Mesenchymal stem cell (in vitro differentiated cells and primary cell): ENCODE measurements around the gene TBC1D8.

ENCODE experiments used
- DNase-seq: peaks from one replicate; pipeline ENCODE4 v3.0.0-alpha.2; 2013
- H2AFZ ChIP-seq: one replicate; pipeline ENCODE4 v1.6.1; 2013; ENCODE audit warnings: low read depth, mild to moderate bottlenecking, control low read depth, inconsistent platforms, low read length, moderate library complexity
- H2AK5ac ChIP-seq: 2 replicates; pipeline ENCODE4 v1.6.1; 2013; ENCODE audit warnings: low read length, moderate library complexity, mild to moderate bottlenecking, inconsistent platforms; ENCODE audit not compliant: severe bottlenecking
- H2BK120ac ChIP-seq: one replicate; pipeline ENCODE4 v1.6.1; 2013; ENCODE audit warnings: low read depth, mild to moderate bottlenecking, inconsistent platforms, low read length, moderate library complexity
- H2BK12ac ChIP-seq, 2 experiments: one replicate each; pipeline ENCODE4 v1.6.1; 2013; ENCODE audit warnings: inconsistent platforms in 2 of 2, low read length in 2 of 2, mild to moderate bottlenecking in 2 of 2, moderate library complexity in 2 of 2, control low read depth in 1 of 2
- H2BK15ac ChIP-seq: one replicate; pipeline ENCODE4 v1.6.1; 2013; ENCODE audit warnings: mild to moderate bottlenecking, low read depth, inconsistent platforms; ENCODE audit not compliant: poor library complexity, severe bottlenecking
- H2BK5ac ChIP-seq: 2 replicates; pipeline ENCODE4 v1.6.1; 2013; ENCODE audit warnings: low read depth, mild to moderate bottlenecking, low read length, control low read depth, inconsistent platforms; ENCODE audit not compliant: poor library complexity, severe bottlenecking
- H3K14ac ChIP-seq, 2 experiments: one replicate each; pipeline ENCODE4 v1.6.1; 2013; ENCODE audit warnings: inconsistent platforms in 2 of 2, low read length in 2 of 2, control low read depth in 1 of 2, mild to moderate bottlenecking in 1 of 2, moderate library complexity in 1 of 2
- H3K18ac ChIP-seq, 2 experiments: one replicate each; pipeline ENCODE4 v1.6.1; 2013; ENCODE audit warnings: inconsistent platforms in 2 of 2, low read length in 2 of 2, control low read depth in 1 of 2, low read depth in 1 of 2, mild to moderate bottlenecking in 1 of 2
- H3K23ac ChIP-seq, 2 experiments: one replicate each; pipeline ENCODE4 v1.6.1; 2013; ENCODE audit warnings: inconsistent platforms in 2 of 2, low read length in 2 of 2, mild to moderate bottlenecking in 2 of 2, moderate library complexity in 2 of 2, control low read depth in 1 of 2
- H3K27ac ChIP-seq: 2 replicates; pipeline ENCODE4 v1.5.1; 2013; ENCODE audit warnings: mild to moderate bottlenecking, moderate library complexity, low read length, control low read depth, inconsistent platforms; ENCODE audit not compliant: poor library complexity, severe bottlenecking
- H3K27me3 ChIP-seq, 2 experiments: 2 replicates each; pipeline versions ENCODE4 v1.6.1 to v1.7.0; 2013; ENCODE audit warnings: low read length in 2 of 2, mild to moderate bottlenecking in 2 of 2, moderate library complexity in 2 of 2, control low read depth in 1 of 2, inconsistent platforms in 1 of 2; ENCODE audit not compliant: control insufficient read depth in 1 of 2, insufficient read depth in 1 of 2
- H3K36me3 ChIP-seq, 2 experiments: 2 replicates each; pipeline versions ENCODE4 v1.6.1 to v1.7.0; 2013; ENCODE audit warnings: low read length in 2 of 2, control low read depth in 1 of 2, inconsistent platforms in 1 of 2, low read depth in 1 of 2, mild to moderate bottlenecking in 1 of 2; ENCODE audit not compliant: insufficient read depth in 2 of 2, control insufficient read depth in 1 of 2
- H3K4ac ChIP-seq, 2 experiments: one replicate each; pipeline ENCODE4 v1.6.1; 2013; ENCODE audit warnings: inconsistent platforms in 2 of 2, low read length in 2 of 2, mild to moderate bottlenecking in 2 of 2, moderate library complexity in 2 of 2, control low read depth in 1 of 2, low read depth in 1 of 2
- H3K4me1 ChIP-seq: 2 replicates; pipeline ENCODE4 v1.6.1; 2013; ENCODE audit warnings: low read depth, low read length, control low read depth; ENCODE audit not compliant: control insufficient read depth, insufficient read depth
- H3K4me2 ChIP-seq: 2 replicates; pipeline ENCODE4 v1.6.1; 2013; ENCODE audit warnings: low read length, mild to moderate bottlenecking, inconsistent platforms; ENCODE audit not compliant: poor library complexity, severe bottlenecking
- H3K4me3 ChIP-seq, 2 experiments: 2 replicates each; pipeline versions ENCODE4 v1.5.1 to v1.7.0; 2013; ENCODE audit warnings: low read length in 2 of 2, mild to moderate bottlenecking in 2 of 2, control low read depth in 1 of 2, low read depth in 1 of 2; ENCODE audit not compliant: insufficient read depth in 1 of 2
- H3K79me1 ChIP-seq: replicated peaks from 2 replicates; pipeline ENCODE4 v1.6.1; 2013; ENCODE audit warnings: mild to moderate bottlenecking, control low read depth, low read length, inconsistent platforms; ENCODE audit not compliant: poor library complexity, severe bottlenecking
- H3K9ac ChIP-seq: 2 replicates; pipeline ENCODE4 v1.7.0; 2013; ENCODE audit warnings: mild to moderate bottlenecking, low read length, moderate library complexity
- H3K9me3 ChIP-seq: 2 replicates; pipeline ENCODE4 v1.7.0; 2013; ENCODE audit warnings: mild to moderate bottlenecking, low read length; ENCODE audit not compliant: control insufficient read depth
- H4K8ac ChIP-seq: one replicate; pipeline ENCODE4 v1.6.1; 2013; ENCODE audit warnings: inconsistent platforms, mild to moderate bottlenecking, low read length, moderate library complexity
- H4K91ac ChIP-seq: one replicate; pipeline ENCODE4 v1.6.1; 2013; ENCODE audit warnings: mild to moderate bottlenecking, low read length, inconsistent platforms
- WGBS: methylation state at CpG from one replicate; pipeline ENCODE4 v1.1.7; 2013; ENCODE audit warnings: mixed read lengths; 5-methylcytosine and 5-hydroxymethylcytosine counted together

Gene TBC1D8

GRCh38 chr2:101027852-101028251 is 123.3 kb downstream of the TBC1D8 start:
- no peak for DNase-seq
- Histone ChIP-seq H3K4ac (no peak overlapping the region), H3K4me2 (no peak overlapping the region), H3K18ac (no peak overlapping the region), H3K4me3 (no peak overlapping the region), H4K8ac (no peak overlapping the region), H3K4me1 (peaks cover 2% of the 10 kb centered on the region), H3K27me3 (no peaks in the 10 kb centered on the region), H3K9me3 (no peaks in the 10 kb centered on the region), H3K14ac (no peak overlapping the region), H2BK5ac (no peak overlapping the region), H2AFZ (no peak overlapping the region), H2BK120ac (no peak overlapping the region), H3K36me3 (peaks cover 13 to 77% of the 10 kb centered on the region in 2 experiments), H2AK5ac (no peak overlapping the region), H4K91ac (no peak overlapping the region), H2BK12ac (no peak overlapping the region), H3K23ac (no peak overlapping the region), H3K27ac (no peak overlapping the region), H3K9ac (no peak overlapping the region), H2BK15ac (no peak overlapping the region), H3K79me1 (no peaks in the 10 kb centered on the region)
- 98% methylated on average over 8 of the region's 8 CpGs for WGBS

- H4K8ac ChIP-seq: peak overlapping the region; percentile 9
- H4K91ac ChIP-seq: no peak overlapping the region
- no peak overlapping the region for H3K9ac ChIP-seq
- H3K27ac ChIP-seq: no peak overlapping the region
- H2AK5ac ChIP-seq: no peak overlapping the region
- no peaks in the 10 kb centered on the region for H3K79me1 ChIP-seq
- H2BK120ac ChIP-seq: no peak overlapping the region
- no peak for DNase-seq
- H2BK5ac ChIP-seq: no peak overlapping the region
- H3K4ac ChIP-seq: no peak overlapping the region
- no peak overlapping the region for H3K4me3 ChIP-seq
- 95% methylated on average over 15 of the region's 15 CpGs for WGBS
- H2BK15ac ChIP-seq: no peak overlapping the region
- H3K18ac ChIP-seq: no peak overlapping the region
- H3K14ac ChIP-seq: no peak overlapping the region
- no peak overlapping the region for H2BK12ac ChIP-seq
- no peaks in the 10 kb centered on the region for H3K27me3 ChIP-seq
- no peak overlapping the region for H3K23ac ChIP-seq
- H3K9me3 ChIP-seq: no peaks in the 10 kb centered on the region
- no peak overlapping the region for H2AFZ ChIP-seq
- H3K4me2 ChIP-seq: no peak overlapping the region
- H3K4me1 ChIP-seq: peaks cover 2% of the 10 kb centered on the region
- H3K36me3 ChIP-seq: peaks cover 13 to 75% of the 10 kb centered on the region in 2 experiments
Measured at GRCh38 chr2:101026923-101027469, 124.2 kb downstream of the TBC1D8 start.

- Histone ChIP-seq H3K27me3 (no peaks in the 10 kb centered on the region), H3K4ac (no peak overlapping the region), H3K9me3 (no peaks in the 10 kb centered on the region), H3K14ac (no peak overlapping the region), H3K27ac (no peak overlapping the region), H3K4me1 (peaks cover 2% of the 10 kb centered on the region), H3K23ac (no peak overlapping the region), H2AK5ac (no peak overlapping the region), H2BK120ac (no peak overlapping the region), H3K18ac (no peak overlapping the region), H3K36me3 (peaks cover 17 to 79% of the 10 kb centered on the region in 2 experiments), H3K9ac (no peak overlapping the region), H4K8ac (peak overlapping the region; percentile 21), H3K4me3 (no peak overlapping the region), H2BK5ac (no peak overlapping the region), H3K4me2 (no peak overlapping the region), H3K79me1 (no peaks in the 10 kb centered on the region), H2BK12ac (no peak overlapping the region), H4K91ac (no peak overlapping the region), H2BK15ac (no peak overlapping the region), H2AFZ (no peak overlapping the region)
- WGBS: 43% methylated on average over 8 of the region's 9 CpGs
- no peak for DNase-seq
Measured at GRCh38 chr2:101026253-101026701, 124.9 kb downstream of the TBC1D8 start.

DNA sequence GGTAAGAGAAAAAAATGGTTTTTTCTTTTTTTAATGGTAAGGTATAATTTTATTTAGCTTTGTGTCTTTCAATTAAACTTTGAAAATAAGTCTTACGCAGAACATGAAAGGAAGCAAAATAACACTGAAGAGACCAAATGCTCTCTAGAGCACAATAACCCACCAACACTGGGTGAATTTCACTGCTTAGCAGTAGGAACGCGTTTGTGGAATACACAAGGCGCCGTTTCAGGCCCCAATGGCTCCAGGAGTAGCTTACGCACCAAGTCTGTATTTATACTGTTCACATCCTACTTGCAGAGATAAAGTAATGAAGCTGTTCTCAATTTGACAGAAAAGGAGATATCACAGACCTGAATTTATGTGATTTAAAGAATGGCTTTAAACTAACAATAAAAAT is 125.6 kb downstream of the TBC1D8 start:
- H3K14ac ChIP-seq: no peak overlapping the region
- H3K4me3 ChIP-seq: no peak overlapping the region
- no peak overlapping the region for H4K8ac ChIP-seq
- no peaks in the 10 kb centered on the region for H3K79me1 ChIP-seq
- H4K91ac ChIP-seq: no peak overlapping the region
- WGBS: 93% methylated on average over 5 of the region's 6 CpGs
- H3K4ac ChIP-seq: no peak overlapping the region
- no peak overlapping the region for H3K4me2 ChIP-seq
- H3K9ac ChIP-seq: no peak overlapping the region
- H2BK12ac ChIP-seq: no peak overlapping the region
- H3K18ac ChIP-seq: no peak overlapping the region
- no peak overlapping the region for H2BK15ac ChIP-seq
- no peak overlapping the region for H3K23ac ChIP-seq
- no peak overlapping the region for H2AK5ac ChIP-seq
- no peak overlapping the region for H3K27ac ChIP-seq
- peaks cover 18 to 79% of the 10 kb centered on the region in 2 experiments for H3K36me3 ChIP-seq
- peaks cover 2% of the 10 kb centered on the region for H3K4me1 ChIP-seq
- DNase-seq: no peak
- no peaks in the 10 kb centered on the region for H3K9me3 ChIP-seq
- no peak overlapping the region for H2BK5ac ChIP-seq
- H2BK120ac ChIP-seq: no peak overlapping the region
- no peaks in the 10 kb centered on the region for H3K27me3 ChIP-seq
- no peak overlapping the region for H2AFZ ChIP-seq
